ENCODE results near the gene PDIA5. TPM values are rescaled to one million over a fixed set of nuclear protein-coding genes. Genes with fewer than 3 reads are reported as not detected.

PDIA5 gene
- total RNA-seq, 2 experiments from 2014 or later: 8.1 to 11.7 TPM

GRCh38 chr3:123063034-123063433, 3.8 kb upstream of the PDIA5 start:
- ChIA-PET POLR2A (no interaction called here), CTCF (ENCODE audit: unreplicated experiment) (no interaction called here)
- Histone ChIP-seq H3K9me3 (ENCODE audit: low read length) (no peaks in the 10 kb centered on the region), H4K20me1 (ENCODE audit: insufficient read depth, low read length) (peaks cover 1% of the 10 kb centered on the region; the same call in 1 of the 2 replicates), H3K4me2 (ENCODE audit: low read length) (no peak overlapping the region), H3K27ac (ENCODE audit: low read depth, low read length, poor library complexity, severe bottlenecking) (no peak overlapping the region), H3K4me3 (ENCODE audit: low read depth, low read length, poor library complexity, severe bottlenecking) (no peak overlapping the region), H3K9me2 (ENCODE audit: insufficient read depth, low read length) (no peaks in the 10 kb centered on the region), H3K4me1 (ENCODE audit: insufficient read depth, low read length, poor library complexity, severe bottlenecking) (peaks cover 3% of the 10 kb centered on the region), H3K36me3 (ENCODE audit: insufficient read depth, low read length) (no peaks in the 10 kb centered on the region), H3K79me2 (ENCODE audit: insufficient read depth, low read depth, low read length) (peaks cover 2% of the 10 kb centered on the region; the same call in 1 of the 2 replicates), H2AFZ (ENCODE audit: low read length) (no peak overlapping the region)
- DNase-seq (ENCODE audit: low spot score): no peak
- intact Hi-C loops (cut with micrococcal nuclease; ENCODE audit: unreplicated experiment): no loop called here
- TF ChIP-seq EZH2phosphoT487 (IDR thresholded peaks at IDR 0.05; ENCODE audit: borderline replicate concordance, low read depth, low read length): no peak
- BruUV-seq (replicated peaks): no TSS peak

GRCh38 chr3:123064506-123064905, 2.3 kb upstream of the PDIA5 start:
- ChIA-PET CTCF (ENCODE audit: unreplicated experiment) (no interaction called here), POLR2A (interaction anchor here (0.6 kb wide), 1 partner anchor 417 kb away, joined by 3 read pairs; no protein-coding TSS in a partner anchor)
- no peak overlapping the region for H2AFZ ChIP-seq (ENCODE audit: low read length)
- H3K79me2 ChIP-seq (ENCODE audit: insufficient read depth, low read depth, low read length): peaks cover 11% of the 10 kb centered on the region; the same call in 1 of the 2 replicates
- no peaks in the 10 kb centered on the region for H3K36me3 ChIP-seq (ENCODE audit: insufficient read depth, low read length)
- TF ChIP-seq EZH2phosphoT487 (IDR thresholded peaks at IDR 0.05; ENCODE audit: borderline replicate concordance, low read depth, low read length) (no peak), CTCF (conservative IDR thresholded peaks at IDR 0.05; ENCODE audit: low read length) (no peak)
- no peak overlapping the region for H3K4me3 ChIP-seq (ENCODE audit: low read depth, low read length, poor library complexity, severe bottlenecking)
- H3K4me2 ChIP-seq (ENCODE audit: low read length): no peak overlapping the region
- H3K4me1 ChIP-seq (ENCODE audit: insufficient read depth, low read length, poor library complexity, severe bottlenecking): peaks cover 3% of the 10 kb centered on the region
- intact Hi-C loops (cut with micrococcal nuclease; ENCODE audit: unreplicated experiment): no loop called here
- H3K27ac ChIP-seq (ENCODE audit: low read depth, low read length, poor library complexity, severe bottlenecking): no peak overlapping the region
- peaks cover 4% of the 10 kb centered on the region; the same call in 1 of the 2 replicates for H4K20me1 ChIP-seq (ENCODE audit: insufficient read depth, low read length)
- no peaks in the 10 kb centered on the region for H3K9me3 ChIP-seq (ENCODE audit: low read length)
- BruUV-seq (replicated peaks): no TSS peak
- no peaks in the 10 kb centered on the region for H3K9me2 ChIP-seq (ENCODE audit: insufficient read depth, low read length)
- no peak for DNase-seq (ENCODE audit: low spot score)

- ChIA-PET CTCF (ENCODE audit: unreplicated experiment) (no interaction called here), POLR2A (interaction anchor here (0.6 kb wide), 1 partner anchor 417 kb away, joined by 3 read pairs; no protein-coding TSS in a partner anchor)
- Histone ChIP-seq H3K9me2 (ENCODE audit: insufficient read depth, low read length) (no peaks in the 10 kb centered on the region), H3K4me1 (ENCODE audit: insufficient read depth, low read length, poor library complexity, severe bottlenecking) (peaks cover 3% of the 10 kb centered on the region), H4K20me1 (ENCODE audit: insufficient read depth, low read length) (peaks cover 4% of the 10 kb centered on the region; the same call in 1 of the 2 replicates), H3K36me3 (ENCODE audit: insufficient read depth, low read length) (no peaks in the 10 kb centered on the region), H3K27ac (ENCODE audit: low read depth, low read length, poor library complexity, severe bottlenecking) (no peak overlapping the region), H3K4me2 (ENCODE audit: low read length) (no peak overlapping the region), H3K4me3 (ENCODE audit: low read depth, low read length, poor library complexity, severe bottlenecking) (no peak overlapping the region), H2AFZ (ENCODE audit: low read length) (no peak overlapping the region), H3K79me2 (ENCODE audit: insufficient read depth, low read depth, low read length) (peaks cover 11% of the 10 kb centered on the region; the same call in 1 of the 2 replicates), H3K9me3 (ENCODE audit: low read length) (no peaks in the 10 kb centered on the region)
- BruUV-seq (replicated peaks): no TSS peak
- no peak for TF ChIP-seq CTCF (conservative IDR thresholded peaks at IDR 0.05; ENCODE audit: low read length)
- TF ChIP-seq EZH2phosphoT487 (IDR thresholded peaks at IDR 0.05; ENCODE audit: borderline replicate concordance, low read depth, low read length): no peak
- DNase-seq (ENCODE audit: low spot score): no peak
- intact Hi-C loops (cut with micrococcal nuclease; ENCODE audit: unreplicated experiment): no loop called here
Observed at GRCh38 chr3:123064914-123065313, 1.9 kb upstream of the PDIA5 start.
